Osteoblast (primary cell): Measurements from ENCODE around the gene NUDT6. TPM values are rescaled to one million over a fixed set of nuclear protein-coding genes. Genes with fewer than 3 reads are reported as not detected.

Experiments
- DNase-seq: peaks from one replicate; pipeline ENCODE4 v3.0.0; 2011; ENCODE audit warnings: low spot score, mixed read lengths; ENCODE audit not compliant: insufficient read length; ENCODE audit errors: missing footprints
- H2AFZ ChIP-seq: 2 replicates; pipeline ENCODE4 v1.6.0; 2011; ENCODE audit warnings: mild to moderate bottlenecking, low read length
- H3K27ac ChIP-seq: 2 replicates; pipeline ENCODE4 v1.5.1; 2011; ENCODE audit warnings: mild to moderate bottlenecking, low read depth, low read length, moderate library complexity
- H3K27me3 ChIP-seq: 2 replicates; pipeline ENCODE4 v1.6.0; 2012; ENCODE audit warnings: mild to moderate bottlenecking, control low read depth, inconsistent platforms, low read length, moderate library complexity; ENCODE audit not compliant: insufficient read depth
- H3K36me3 ChIP-seq: 2 replicates; pipeline ENCODE4 v1.5.1; 2011; ENCODE audit warnings: mild to moderate bottlenecking, low read length, control low read depth, moderate library complexity; ENCODE audit not compliant: insufficient read depth
- H3K4me1 ChIP-seq: 2 replicates; pipeline ENCODE4 v1.5.1; 2011; ENCODE audit warnings: mild to moderate bottlenecking, low read length, control low read depth, moderate library complexity; ENCODE audit not compliant: insufficient read depth
- H3K4me2 ChIP-seq: 2 replicates; pipeline ENCODE4 v1.6.0; 2011; ENCODE audit warnings: mild to moderate bottlenecking, low read length; ENCODE audit not compliant: insufficient read depth
- H3K4me3 ChIP-seq: fragments of 200-600 bp; sonication (generic); 3 replicates; pipeline ENCODE4 v1.5.1; 2012; ENCODE audit warnings: mild to moderate bottlenecking, low read length, inconsistent platforms; ENCODE audit not compliant: insufficient read depth
- H3K79me2 ChIP-seq: 2 replicates; pipeline ENCODE4 v1.6.0; 2012; ENCODE audit warnings: mild to moderate bottlenecking, low read length, control low read depth, inconsistent platforms; ENCODE audit not compliant: insufficient read depth
- H3K9me3 ChIP-seq: 2 replicates; pipeline ENCODE4 v1.5.1; 2011; ENCODE audit warnings: low read depth, low read length, control low read depth
- H4K20me1 ChIP-seq: 2 replicates; pipeline ENCODE4 v1.6.0; 2012; ENCODE audit warnings: mild to moderate bottlenecking, low read length, control low read depth; ENCODE audit not compliant: insufficient read depth
- total RNA-seq: library from RNA; depleted of rRNA; stranded (reverse); fragments of >200 nt; gene quantifications from 2 replicates; pipeline ENCODE4 v1.2.3, GENCODE V29; 2012
- TF ChIP-seq, protein P1 (sequence below): IDR thresholded peaks from 2 replicates; pipeline ENCODE4 v1.5.1; 2011; ENCODE audit warnings: mild to moderate bottlenecking, low read depth, low read length, moderate library complexity; ENCODE audit errors: extremely low read depth

Gene NUDT6
- total RNA-seq, 1 donor: 6.2 TPM

DNA sequence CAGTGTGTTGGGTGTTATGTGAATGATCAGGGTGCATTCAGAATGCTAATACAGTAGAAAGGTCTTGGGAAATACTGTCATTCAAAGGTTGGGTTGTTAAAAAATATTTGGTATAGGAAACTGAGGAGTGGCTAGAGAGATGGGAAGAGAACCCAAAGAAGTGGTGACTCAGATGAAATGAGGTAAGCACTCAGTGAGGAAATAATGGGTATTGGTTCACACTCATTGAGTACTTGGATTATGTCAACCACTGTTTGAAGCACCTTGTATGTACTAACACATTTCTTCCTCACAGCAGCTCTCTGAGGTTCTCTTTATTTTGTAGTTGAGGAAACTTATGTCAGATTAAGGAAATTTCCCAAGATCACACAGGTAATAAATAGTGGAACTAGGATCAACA is 40.8 kb upstream of the NUDT6 start:
- DNase-seq: no peak
- Histone ChIP-seq H3K79me2 (no peaks in the 10 kb centered on the region), H3K9me3 (no peaks in the 10 kb centered on the region), H3K4me2 (no peak overlapping the region), H4K20me1 (no peaks in the 10 kb centered on the region), H2AFZ (no peak overlapping the region), H3K4me3 (no peak overlapping the region), H3K27me3 (no peaks in the 10 kb centered on the region), H3K4me1 (peaks cover 2% of the 10 kb centered on the region), H3K27ac (no peak overlapping the region), H3K36me3 (no peaks in the 10 kb centered on the region)
- TF ChIP-seq, protein P1, sequence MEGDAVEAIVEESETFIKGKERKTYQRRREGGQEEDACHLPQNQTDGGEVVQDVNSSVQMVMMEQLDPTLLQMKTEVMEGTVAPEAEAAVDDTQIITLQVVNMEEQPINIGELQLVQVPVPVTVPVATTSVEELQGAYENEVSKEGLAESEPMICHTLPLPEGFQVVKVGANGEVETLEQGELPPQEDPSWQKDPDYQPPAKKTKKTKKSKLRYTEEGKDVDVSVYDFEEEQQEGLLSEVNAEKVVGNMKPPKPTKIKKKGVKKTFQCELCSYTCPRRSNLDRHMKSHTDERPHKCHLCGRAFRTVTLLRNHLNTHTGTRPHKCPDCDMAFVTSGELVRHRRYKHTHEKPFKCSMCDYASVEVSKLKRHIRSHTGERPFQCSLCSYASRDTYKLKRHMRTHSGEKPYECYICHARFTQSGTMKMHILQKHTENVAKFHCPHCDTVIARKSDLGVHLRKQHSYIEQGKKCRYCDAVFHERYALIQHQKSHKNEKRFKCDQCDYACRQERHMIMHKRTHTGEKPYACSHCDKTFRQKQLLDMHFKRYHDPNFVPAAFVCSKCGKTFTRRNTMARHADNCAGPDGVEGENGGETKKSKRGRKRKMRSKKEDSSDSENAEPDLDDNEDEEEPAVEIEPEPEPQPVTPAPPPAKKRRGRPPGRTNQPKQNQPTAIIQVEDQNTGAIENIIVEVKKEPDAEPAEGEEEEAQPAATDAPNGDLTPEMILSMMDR: no peak

DNA sequence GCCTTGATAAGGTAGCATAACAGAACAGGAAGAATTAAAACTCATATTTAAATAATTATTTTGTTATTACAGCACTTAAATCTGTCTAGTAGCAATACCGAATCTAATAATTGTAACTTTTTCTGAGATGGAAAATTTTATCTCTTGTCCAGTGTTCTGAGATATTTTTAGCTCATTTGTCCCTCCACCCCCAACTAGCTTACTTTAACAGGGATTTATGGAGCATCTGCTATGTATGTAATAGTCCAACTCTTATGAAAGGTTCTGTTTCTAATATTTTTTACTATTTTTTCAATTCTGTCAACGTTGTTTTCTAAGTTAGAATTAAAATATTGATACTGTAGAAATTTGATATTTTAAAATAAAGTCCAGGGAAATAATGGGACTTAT is 38.2 kb upstream of the NUDT6 start:
- Histone ChIP-seq H3K4me2 (no peak overlapping the region), H3K27me3 (no peaks in the 10 kb centered on the region), H4K20me1 (no peaks in the 10 kb centered on the region), H3K4me1 (no peaks in the 10 kb centered on the region), H3K27ac (no peak overlapping the region), H3K36me3 (no peaks in the 10 kb centered on the region), H3K9me3 (no peaks in the 10 kb centered on the region), H3K4me3 (no peak overlapping the region), H3K79me2 (no peaks in the 10 kb centered on the region), H2AFZ (no peak overlapping the region)
- TF ChIP-seq, protein P1: no peak
- no peak for DNase-seq

DNA sequence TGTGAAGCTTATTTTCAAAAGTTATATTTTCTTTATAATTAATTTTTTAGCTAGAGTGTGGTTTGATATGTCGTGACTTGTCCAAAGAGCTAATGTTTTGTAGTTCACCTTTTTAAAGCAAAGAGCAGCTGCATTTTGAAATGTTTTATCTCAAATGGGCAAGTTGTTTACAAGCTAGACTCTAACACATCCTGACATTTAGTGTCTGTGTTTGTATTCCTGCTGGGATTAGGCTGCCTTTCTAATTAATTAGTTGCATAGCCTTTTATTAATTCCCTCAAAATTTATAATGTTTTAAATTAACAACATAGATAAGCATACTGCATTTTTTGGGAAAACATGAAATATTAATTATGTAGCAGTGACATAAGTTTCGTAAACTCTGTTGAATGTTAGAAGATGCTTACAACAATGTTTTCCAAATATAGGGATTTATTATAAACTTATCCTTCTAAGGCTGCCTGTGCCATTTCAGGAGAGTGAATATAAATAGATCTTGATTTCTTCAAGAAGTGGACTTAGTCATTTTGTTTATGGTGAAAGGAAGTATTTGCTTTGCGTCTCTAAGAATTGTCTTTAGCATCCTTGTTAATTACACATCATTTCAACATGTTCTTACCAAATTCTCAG is 37.7 kb upstream of the NUDT6 start:
- DNase-seq: no peak
- Histone ChIP-seq H3K27me3 (no peaks in the 10 kb centered on the region), H3K79me2 (no peaks in the 10 kb centered on the region), H3K27ac (no peak overlapping the region), H3K4me1 (no peaks in the 10 kb centered on the region), H3K9me3 (no peaks in the 10 kb centered on the region), H3K4me2 (no peak overlapping the region), H4K20me1 (no peaks in the 10 kb centered on the region), H3K4me3 (no peak overlapping the region), H3K36me3 (no peaks in the 10 kb centered on the region), H2AFZ (no peak overlapping the region)
- TF ChIP-seq, protein P1: no peak

DNA sequence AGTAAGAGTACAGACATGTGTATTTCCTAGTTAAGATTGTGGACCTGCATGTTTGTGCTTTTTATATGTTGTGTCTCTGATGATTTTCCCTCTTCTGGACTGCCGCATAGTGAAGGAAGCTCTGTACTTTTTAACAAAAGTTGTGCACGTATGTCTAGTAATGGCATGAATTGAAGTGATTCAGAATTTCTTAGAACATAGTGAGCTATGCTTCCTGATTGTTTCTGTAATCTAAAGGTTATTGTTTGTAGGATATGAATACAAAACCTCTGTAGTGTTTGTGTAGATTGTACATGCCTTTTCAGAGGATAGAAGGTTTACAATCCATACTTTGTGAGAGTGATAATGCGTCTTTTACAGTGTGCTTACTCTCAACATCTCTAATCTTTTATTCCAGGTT is 37.0 kb upstream of the NUDT6 start:
- TF ChIP-seq, protein P1: no peak

More for the DNA sequence above, 37.0 kb upstream of the NUDT6 start:
- Histone ChIP-seq H4K20me1 (no peaks in the 10 kb centered on the region), H3K9me3 (no peaks in the 10 kb centered on the region), H3K27ac (no peak overlapping the region), H3K27me3 (no peaks in the 10 kb centered on the region), H3K79me2 (no peaks in the 10 kb centered on the region), H3K36me3 (no peaks in the 10 kb centered on the region), H3K4me2 (no peak overlapping the region), H3K4me3 (no peak overlapping the region), H3K4me1 (no peaks in the 10 kb centered on the region), H2AFZ (no peak overlapping the region)
- DNase-seq: no peak
